Neural cell (in vitro differentiated cells): Measurements from ENCODE around the gene GAS7. TPM values are rescaled to one million over a fixed set of nuclear protein-coding genes. Genes with fewer than 3 reads are reported as not detected.

Experiments
- H2AFZ ChIP-seq: fragments of 200-600, 300-800 bp; sonication (generic), shearing (Covaris generic); 2 replicates; pipeline ENCODE4 v1.6.0; 2014; ENCODE audit warnings: low read depth, mild to moderate bottlenecking, antibody characterized with exemption, low read length, moderate library complexity
- H3F3A ChIP-seq: fragments of 200-600 bp; shearing (Covaris generic); 2 replicates; pipeline ENCODE4 v1.6.1; 2016; ENCODE audit warnings: mild to moderate bottlenecking, moderate library complexity, mixed read lengths, antibody characterized with exemption, low read length; ENCODE audit not compliant: insufficient read depth, poor library complexity, severe bottlenecking
- H3K27ac ChIP-seq: fragments of 200-600, 300-800 bp; sonication (generic), shearing (Covaris generic); 2 replicates; pipeline ENCODE4 v1.5.1; 2014; ENCODE audit warnings: mild to moderate bottlenecking, low read length, moderate library complexity
- H3K27me3 ChIP-seq: fragments of 300-800, 200-600 bp; sonication (generic), shearing (Covaris generic); 2 replicates; pipeline ENCODE4 v1.6.0; 2014; ENCODE audit warnings: mild to moderate bottlenecking, low read depth, low read length, moderate library complexity; ENCODE audit not compliant: insufficient read depth
- H3K36me3 ChIP-seq: fragments of 300-800, 200-600 bp; sonication (generic), shearing (Covaris generic); 2 replicates; pipeline ENCODE4 v1.5.1; 2014; ENCODE audit warnings: mild to moderate bottlenecking, antibody characterized with exemption, low read length, moderate library complexity; ENCODE audit not compliant: insufficient read depth
- H3K4me2 ChIP-seq: fragments of 300-800, 200-600 bp; sonication (generic), shearing (Covaris generic); 2 replicates; pipeline ENCODE4 v1.6.0; 2014; ENCODE audit warnings: mild to moderate bottlenecking, low read length
- H3K4me3 ChIP-seq: fragments of 300-800, 200-600 bp; sonication (generic), shearing (Covaris generic); 2 replicates; pipeline ENCODE4 v1.5.1; 2014; ENCODE audit warnings: mild to moderate bottlenecking, low read length, moderate library complexity
- H3K79me2 ChIP-seq: fragments of 200-600 bp; shearing (Covaris generic); replicated peaks from 2 replicates; pipeline ENCODE4 v1.6.0; 2014; ENCODE audit warnings: mild to moderate bottlenecking, low read length, moderate library complexity; ENCODE audit not compliant: insufficient read depth
- H3K9ac ChIP-seq: fragments of 300-800, 200-600 bp; sonication (generic), shearing (Covaris generic); 2 replicates; pipeline ENCODE4 v1.6.1; 2016; ENCODE audit warnings: mild to moderate bottlenecking, low read length, mixed read lengths
- H3K9me2 ChIP-seq: fragments of 200-600 bp; shearing (Covaris generic); 2 replicates; pipeline ENCODE4 v1.6.1; 2016; ENCODE audit warnings: mild to moderate bottlenecking, low read length, mixed read lengths; ENCODE audit not compliant: insufficient read depth
- H3K9me3 ChIP-seq: fragments of 200-600, 300-800 bp; sonication (generic), shearing (Covaris generic); 2 replicates; pipeline ENCODE4 v1.6.1; 2016; ENCODE audit warnings: mild to moderate bottlenecking, mixed run types, low read length, moderate library complexity, mixed read lengths
- H4K20me1 ChIP-seq: fragments of 200-600 bp; shearing (Covaris generic); 2 replicates; pipeline ENCODE4 v1.6.1; 2016; ENCODE audit warnings: mild to moderate bottlenecking, mixed run types; ENCODE audit not compliant: insufficient read depth
- CTCF ChIP-seq: fragments of 450-650 bp; IDR thresholded peaks from 2 replicates; pipeline ENCODE4 v1.5.1; 2014; ENCODE audit warnings: antibody characterized with exemption, mild to moderate bottlenecking, moderate library complexity; ENCODE audit not compliant: poor library complexity, severe bottlenecking
- EP300 ChIP-seq: fragments of 450-650 bp; conservative IDR thresholded peaks from 2 replicates; pipeline ENCODE4 v1.6.1; 2014; ENCODE audit warnings: antibody characterized with exemption, mild to moderate bottlenecking, moderate library complexity; ENCODE audit not compliant: poor library complexity, severe bottlenecking
- EZH2 ChIP-seq: fragments of 200-600, 300-800 bp; shearing (Covaris generic), sonication (generic); IDR thresholded peaks from 2 replicates; pipeline ENCODE4 v1.6.1; 2014; ENCODE audit warnings: antibody characterized with exemption, low read length, borderline replicate concordance, mild to moderate bottlenecking; ENCODE audit not compliant: insufficient read depth, poor library complexity, severe bottlenecking
- MXI1 ChIP-seq: fragments of 450-650 bp; conservative IDR thresholded peaks from 2 replicates; pipeline ENCODE4 v1.6.1; 2014; ENCODE audit warnings: antibody characterized with exemption, mild to moderate bottlenecking; ENCODE audit not compliant: poor library complexity, severe bottlenecking
- POLR2AphosphoS5 ChIP-seq: IDR thresholded peaks from 2 replicates; pipeline ENCODE4 v1.6.1; 2012
- RAD21 ChIP-seq: fragments of 450-650 bp; conservative IDR thresholded peaks from 2 replicates; pipeline ENCODE4 v1.6.1; 2014; ENCODE audit warnings: antibody characterized with exemption, mild to moderate bottlenecking, moderate library complexity
- REST ChIP-seq: IDR thresholded peaks from 2 replicates; pipeline ENCODE4 v1.6.1; 2012; ENCODE audit warnings: borderline replicate concordance
- SMC3 ChIP-seq: fragments of 450-650 bp; conservative IDR thresholded peaks from 2 replicates; pipeline ENCODE4 v1.6.1; 2014; ENCODE audit warnings: antibody characterized with exemption, mild to moderate bottlenecking, moderate library complexity; ENCODE audit not compliant: poor library complexity
- TAF1 ChIP-seq: IDR thresholded peaks from 2 replicates; pipeline ENCODE4 v1.6.1; 2012; ENCODE audit warnings: low read depth
- polyA plus RNA-seq: library from polyadenylated mRNA; depleted of rRNA; stranded (reverse); fragments of >200 nt; gene quantifications from 2 replicates; pipeline ENCODE4 v1.2.3, GENCODE V29; 2014

GAS7 gene
- polyA plus RNA-seq, 1 donor from 2014 or later = 23.6 TPM

- no peak for TF ChIP-seq SMC3
- TF ChIP-seq REST = no peak
- no peak for TF ChIP-seq POLR2AphosphoS5
- TF ChIP-seq TAF1 = no peak
- TF ChIP-seq EP300 = no peak
- TF ChIP-seq CTCF = no peak
- TF ChIP-seq MXI1 = no peak
- no peak for TF ChIP-seq RAD21
- no peak for TF ChIP-seq EZH2
- H3K9me2 ChIP-seq = no peaks in the 10 kb centered on the region
- no peak overlapping the region for H3K4me2 ChIP-seq
Measured at GRCh38 chr17:10172778-10173177, 25.6 kb downstream of the GAS7 start.

GRCh38 chr17:10172241-10172741, 26.1 kb downstream of the GAS7 start:
- Histone ChIP-seq H3K4me3 (no peak overlapping the region), H3K9me3 (peaks cover 5% of the 10 kb centered on the region), H3K36me3 (no peaks in the 10 kb centered on the region), H3K27ac (no peak overlapping the region), H4K20me1 (no peaks in the 10 kb centered on the region), H2AFZ (no peak overlapping the region), H3K4me2 (no peak overlapping the region), H3K9ac (no peak overlapping the region), H3F3A (no peaks in the 10 kb centered on the region), H3K9me2 (no peaks in the 10 kb centered on the region), H3K79me2 (no peaks in the 10 kb centered on the region), H3K27me3 (no peaks in the 10 kb centered on the region)
- no peak for TF ChIP-seq RAD21
- TF ChIP-seq REST = no peak
- no peak for TF ChIP-seq TAF1
- no peak for TF ChIP-seq EP300
- TF ChIP-seq SMC3 = no peak
- no peak for TF ChIP-seq MXI1
- no peak for TF ChIP-seq CTCF
- no peak for TF ChIP-seq EZH2
- TF ChIP-seq POLR2AphosphoS5 = no peak

More at GRCh38 chr17:10172778-10173177, 25.6 kb downstream of the GAS7 start:
- Histone ChIP-seq H2AFZ (no peak overlapping the region), H3K79me2 (no peaks in the 10 kb centered on the region), H3K9ac (no peak overlapping the region), H4K20me1 (no peaks in the 10 kb centered on the region), H3K27me3 (no peaks in the 10 kb centered on the region), H3F3A (no peaks in the 10 kb centered on the region), H3K36me3 (no peaks in the 10 kb centered on the region), H3K27ac (no peak overlapping the region), H3K4me3 (no peak overlapping the region), H3K9me3 (peaks cover 5% of the 10 kb centered on the region)
